GM18873 (cell line): ENCODE results near the gene PF4V1.

Experiments used
- ATAC-seq: cut with Tn5 transposase; IDR thresholded peaks from one replicate; pipeline ENCODE4 v1.9.1; 2021; ENCODE audit warnings: mild to moderate bottlenecking, moderate library complexity, moderate number of reproducible peaks; ENCODE audit not compliant: unreplicated experiment, low FRiP score

The PF4V1 gene

GRCh38 chr4:73844806-73845205 is 8.3 kb upstream of the PF4V1 start:
- ATAC-seq: no peak

DNA sequence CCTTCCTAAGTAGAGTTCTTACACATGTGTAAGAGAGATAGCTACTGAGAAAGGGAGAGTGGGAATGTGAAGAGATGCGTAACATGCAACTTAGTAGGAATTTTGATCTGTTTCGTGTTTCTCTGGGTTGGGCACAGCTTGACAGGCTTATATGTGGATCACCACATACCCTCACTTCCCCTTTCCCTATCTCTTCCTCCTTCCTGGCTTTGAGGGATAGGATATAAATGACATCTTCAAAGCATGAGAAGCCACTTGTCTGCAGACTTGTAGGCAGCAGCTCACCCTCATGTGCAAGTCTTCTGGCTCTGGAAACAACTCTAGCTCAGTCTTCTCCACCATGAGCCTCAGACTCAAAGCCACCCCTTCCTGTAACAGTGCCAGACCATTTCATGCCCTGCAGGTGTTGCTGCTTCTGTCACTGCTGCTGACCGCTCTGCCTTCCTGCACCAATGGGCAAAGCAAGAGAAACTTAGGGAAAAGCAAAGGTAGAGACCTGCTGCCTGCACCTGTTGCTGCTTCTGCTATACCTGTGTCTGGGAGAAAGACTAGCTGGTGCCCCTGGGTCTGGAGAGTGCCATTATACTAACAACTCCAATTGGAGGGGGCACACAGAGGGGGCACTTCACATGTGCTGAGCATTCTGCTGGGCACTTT is 5.4 kb upstream of the PF4V1 start:
- ATAC-seq: no peak

GRCh38 chr4:73848183-73848777 is 4.8 kb upstream of the PF4V1 start:
- ATAC-seq: no peak

- ATAC-seq: no peak
Observed at GRCh38 chr4:73850261-73850970, 2.7 kb upstream of the PF4V1 start.

GRCh38 chr4:73851293-73851692 is 1.8 kb upstream of the PF4V1 start:
- ATAC-seq: no peak

- ATAC-seq: no peak
Observed at GRCh38 chr4:73852771-73853170, 325 bp upstream of the PF4V1 start.

GRCh38 chr4:73853718-73854473 is 800 bp downstream of the PF4V1 start:
- ATAC-seq: no peak

DNA sequence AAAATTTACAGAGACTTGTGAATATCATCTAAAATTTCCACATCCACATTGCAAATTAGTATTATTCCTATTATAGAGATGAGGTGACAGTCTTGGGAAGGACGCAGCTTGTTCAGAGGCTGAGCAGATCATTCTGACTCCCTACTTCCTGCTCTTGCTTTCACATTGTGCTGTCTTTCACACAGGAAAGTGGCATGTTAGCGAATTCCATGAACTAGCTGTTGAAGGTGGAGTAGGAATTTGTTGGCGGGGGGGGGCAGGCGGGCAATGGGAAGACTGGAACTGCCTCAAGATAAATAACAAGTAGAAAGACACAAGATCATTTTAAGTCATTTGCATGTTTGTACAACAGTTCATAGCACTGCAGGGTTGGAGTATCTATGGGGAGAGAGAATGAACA is 2.3 kb downstream of the PF4V1 start:
- ATAC-seq: no peak

DNA sequence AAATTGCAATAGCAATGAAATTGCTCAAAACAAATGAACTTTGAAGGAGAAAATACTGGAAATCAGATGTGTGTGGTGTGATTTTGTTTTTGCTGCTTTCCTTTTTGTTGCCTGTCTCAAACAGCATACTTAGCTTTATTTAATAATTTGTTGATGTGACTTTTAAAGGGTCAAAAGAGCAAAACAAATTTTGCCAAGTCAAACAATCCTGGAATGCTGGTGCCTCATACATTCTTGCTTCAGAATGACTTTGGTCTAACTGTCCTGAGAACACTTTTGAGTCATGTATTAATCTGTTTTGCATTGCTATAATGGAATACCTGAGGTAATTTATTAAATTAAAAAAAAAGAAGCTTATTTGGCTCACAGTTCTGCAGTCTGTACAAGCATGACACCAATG is 3.4 kb downstream of the PF4V1 start:
- ATAC-seq: no peak

DNA sequence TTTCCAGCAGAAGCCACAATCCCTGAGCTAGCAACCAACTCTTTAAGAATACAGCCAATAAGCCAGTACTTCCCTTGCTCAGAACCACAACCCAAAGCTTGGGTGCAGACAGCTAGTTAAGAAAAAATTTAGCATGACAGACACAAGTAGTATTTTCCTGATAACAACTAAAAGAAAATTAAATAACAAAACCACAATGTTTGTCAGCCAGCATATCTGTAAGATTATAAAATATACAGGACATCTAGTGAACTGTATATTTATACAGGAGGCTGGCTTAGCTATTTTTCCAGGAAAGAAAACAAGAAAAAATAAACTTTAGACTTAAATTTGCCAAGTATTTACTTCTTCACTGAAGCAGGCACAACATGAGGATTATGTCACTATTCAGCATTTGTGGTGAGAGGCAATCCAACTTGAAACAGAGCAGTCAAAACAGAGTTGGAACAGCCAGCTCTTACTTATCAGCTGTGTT is 6.6 kb downstream of the PF4V1 start:
- ATAC-seq: no peak

DNA sequence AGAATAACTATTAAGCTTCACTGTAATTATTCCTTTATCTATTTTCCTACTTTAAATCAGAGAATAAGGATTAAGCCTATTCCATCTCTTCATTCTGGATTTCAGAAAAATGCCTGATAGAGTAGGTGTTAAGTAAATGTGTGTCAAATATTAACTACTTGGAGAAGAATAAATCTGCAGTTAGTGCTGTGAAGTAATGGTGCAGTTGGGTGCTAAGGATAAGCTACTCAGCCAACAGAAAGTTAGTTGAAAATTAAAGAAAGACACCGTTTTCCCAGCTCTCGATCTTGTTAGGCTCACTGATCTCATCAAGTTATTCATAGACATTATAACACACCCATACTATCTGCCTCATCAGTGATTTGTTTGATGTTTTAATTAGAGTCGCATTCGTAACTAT is 7.1 kb downstream of the PF4V1 start:
- no peak for ATAC-seq

- ATAC-seq: no peak
Observed at GRCh38 chr4:73860917-73861316, 7.8 kb downstream of the PF4V1 start.

GRCh38 chr4:73862322-73862721 is 9.2 kb downstream of the PF4V1 start:
- no peak for ATAC-seq

DNA sequence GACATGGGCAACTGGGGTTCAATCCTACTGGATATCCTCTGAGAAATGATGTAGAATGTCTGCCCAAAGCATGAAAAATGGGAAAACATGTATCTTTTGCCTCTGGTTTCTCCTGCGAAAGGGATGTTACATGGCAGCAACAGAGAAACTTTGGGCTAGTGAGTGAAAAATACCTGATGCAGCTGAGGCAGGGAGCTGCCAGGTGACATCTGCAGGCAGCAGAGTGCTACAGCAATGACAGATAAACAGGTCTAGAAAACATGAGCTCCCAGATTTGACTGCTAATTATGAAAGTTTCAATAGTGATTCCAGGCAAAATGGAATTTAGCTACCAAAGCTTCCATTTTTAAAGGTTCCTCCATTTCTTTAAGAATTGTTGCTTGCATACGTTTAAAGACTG is 11.3 kb downstream of the PF4V1 start:
- no peak for ATAC-seq

- no peak for ATAC-seq
Observed at GRCh38 chr4:73864961-73865360, 11.9 kb downstream of the PF4V1 start.

GRCh38 chr4:73865431-73866096 is 12.5 kb downstream of the PF4V1 start:
- ATAC-seq: no peak

- ATAC-seq: no peak
Observed at GRCh38 chr4:73866246-73866645, 13.2 kb downstream of the PF4V1 start.

DNA sequence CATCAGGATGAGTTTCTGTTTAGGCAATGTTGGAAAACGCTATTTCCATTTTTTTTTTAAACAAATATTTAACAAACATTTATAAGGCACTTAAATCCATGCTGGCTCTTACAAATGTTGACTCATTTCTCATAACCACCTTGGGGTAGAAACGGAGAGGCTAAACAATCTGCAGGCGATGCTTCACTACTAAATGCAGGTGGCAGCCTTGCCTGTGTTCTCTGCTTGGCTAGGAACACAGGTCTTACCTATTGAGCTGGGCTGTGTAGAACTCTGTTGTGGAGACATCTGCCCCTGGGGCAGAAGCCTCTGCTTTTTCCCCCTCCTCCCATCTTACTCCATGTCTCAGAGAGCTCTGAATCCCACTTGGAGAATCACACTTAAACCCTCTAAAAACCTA is 14.7 kb downstream of the PF4V1 start:
- ATAC-seq: no peak

DNA sequence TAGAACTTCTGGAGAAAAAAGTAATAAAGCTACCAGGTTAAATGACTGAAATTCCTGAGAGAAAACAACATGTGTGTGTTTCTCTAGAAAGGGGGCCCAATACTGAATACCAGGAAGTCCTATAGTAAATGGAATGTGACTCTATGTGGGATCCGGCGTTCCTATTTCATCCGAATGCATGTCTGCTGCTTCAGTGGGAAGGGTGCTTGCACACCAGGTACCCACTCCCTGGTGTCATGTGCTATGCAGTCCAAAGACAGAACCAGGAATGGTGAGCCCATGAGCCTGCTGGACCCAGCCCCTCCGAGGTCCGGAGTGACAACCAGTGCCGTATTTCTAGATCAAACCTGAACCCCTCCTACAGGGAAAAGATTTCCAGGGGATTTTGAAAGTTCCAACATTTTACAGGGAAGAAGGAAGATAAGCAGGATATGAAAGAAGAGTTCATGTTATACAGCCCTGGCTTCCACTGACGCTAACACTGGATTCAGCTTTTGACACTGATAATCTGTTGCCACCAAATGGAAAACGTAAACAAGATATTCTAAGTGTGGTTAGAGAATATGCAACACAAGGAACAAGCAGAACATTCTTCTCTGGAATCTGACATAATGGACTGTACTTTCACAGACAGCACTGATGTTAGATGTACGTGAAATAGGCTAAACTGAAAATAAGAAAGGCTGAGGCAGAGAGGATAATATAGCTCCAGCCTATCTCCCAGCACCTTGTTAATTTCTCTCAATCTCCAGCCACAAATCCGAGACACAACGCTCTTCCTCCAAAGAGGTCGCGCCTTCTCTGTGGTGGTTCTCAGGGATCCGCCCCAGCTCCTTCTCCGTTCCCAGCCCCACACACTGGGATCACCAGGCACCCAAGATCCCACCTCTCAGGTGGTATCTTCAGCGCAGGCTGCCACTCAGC is 15.4 kb downstream of the PF4V1 start:
- no peak for ATAC-seq
